Ishikawa (cell line): ENCODE results near the gene ZNF3.

Source experiments
- CEBPB ChIP-seq: IDR thresholded peaks from 2 replicates; pipeline ENCODE4 v1.6.1; 2012
- EGR1 ChIP-seq: IDR thresholded peaks from 2 replicates; pipeline ENCODE4 v1.6.1; 2012
- EP300 ChIP-seq: IDR thresholded peaks from 2 replicates; pipeline ENCODE4 v1.6.1; 2012; ENCODE audit warnings: borderline replicate concordance
- NFIC ChIP-seq: IDR thresholded peaks from 2 replicates; pipeline ENCODE4 v1.6.1; 2012
- YY1 ChIP-seq: IDR thresholded peaks from 2 replicates; pipeline ENCODE4 v1.6.1; 2012; ENCODE audit warnings: low read depth

GRCh38 chr7:100100420-100101015 is 19.0 kb upstream of the ZNF3 start:
- TF ChIP-seq EP300, result no peak
- no peak for TF ChIP-seq CEBPB
- TF ChIP-seq NFIC, result peak; percentile 15; the same call in 1 of the 2 replicates
- peak; percentile 69 for TF ChIP-seq EGR1
- 0 out of 2 replicates have a peak, but pooled peaks have one; percentile 62 for TF ChIP-seq YY1
